ENCODE data around the gene EXOC4.

EXOC4 gene

GRCh38 chr7:133371616-133372015 is 118.7 kb downstream of the EXOC4 start:
- POLR2A ChIA-PET (ENCODE audit: low non-redundant PET): interaction anchor here (0.5 kb wide), 1 partner anchor 660 kb away, joined by 3 read pairs; no protein-coding TSS in a partner anchor
- TF ChIP-seq CTCF (conservative IDR thresholded peaks at IDR 0.05; ENCODE audit: low read depth): no peak

GRCh38 chr7:133372337-133372736 is 119.5 kb downstream of the EXOC4 start:
- CTCF ChIA-PET: no interaction called here

More at GRCh38 chr7:133371616-133372015, 118.7 kb downstream of the EXOC4 start:
- CTCF ChIA-PET: interaction anchor here (0.7 kb wide), 1 partner anchor 45 kb away, joined by 4 read pairs; no protein-coding TSS in a partner anchor
- DNase-seq (ENCODE audit: low spot score): no peak
- H3K27ac ChIP-seq: no peak overlapping the region

GRCh38 chr7:133376514-133376913 is 123.6 kb downstream of the EXOC4 start:
- POLR2A ChIA-PET (ENCODE audit: low non-redundant PET): no interaction called here
- TF ChIP-seq CTCF (conservative IDR thresholded peaks at IDR 0.05; ENCODE audit: low read depth): no peak
- no peak for DNase-seq (ENCODE audit: low spot score)
- H3K27ac ChIP-seq: no peak overlapping the region
- CTCF ChIA-PET: no interaction called here

More at GRCh38 chr7:133372337-133372736, 119.5 kb downstream of the EXOC4 start:
- no peak overlapping the region for H3K27ac ChIP-seq
- no peak for DNase-seq (ENCODE audit: low spot score)
- POLR2A ChIA-PET (ENCODE audit: low non-redundant PET): no interaction called here
- no peak for TF ChIP-seq CTCF (conservative IDR thresholded peaks at IDR 0.05; ENCODE audit: low read depth)

GRCh38 chr7:133381965-133382364 is 129.1 kb downstream of the EXOC4 start:
- POLR2A ChIA-PET (ENCODE audit: low non-redundant PET): no interaction called here
- CTCF ChIA-PET: no interaction called here
- no peak for TF ChIP-seq CTCF (conservative IDR thresholded peaks at IDR 0.05; ENCODE audit: low read depth)
- DNase-seq (ENCODE audit: low spot score): no peak
- no peak overlapping the region for H3K27ac ChIP-seq

GRCh38 chr7:133382775-133383559 is 130.1 kb downstream of the EXOC4 start:
- TF ChIP-seq CTCF (conservative IDR thresholded peaks at IDR 0.05; ENCODE audit: low read depth): no peak
- ChIA-PET CTCF (no interaction called here), POLR2A (ENCODE audit: low non-redundant PET) (no interaction called here)
- no peak for DNase-seq (ENCODE audit: low spot score)
- H3K27ac ChIP-seq: no peak overlapping the region

- H3K27ac ChIP-seq: no peak overlapping the region
- DNase-seq (ENCODE audit: low spot score): no peak
- ChIA-PET POLR2A (ENCODE audit: low non-redundant PET) (no interaction called here), CTCF (no interaction called here)
- no peak for TF ChIP-seq CTCF (conservative IDR thresholded peaks at IDR 0.05; ENCODE audit: low read depth)
Observed at GRCh38 chr7:133386205-133386604, 133.3 kb downstream of the EXOC4 start.

Data from RWPE1 (cell line).